Measurements from ENCODE around the gene SNAP25.
A peak's percentile ranks its signal among the peaks of the same experiment; 100 is the strongest.

SNAP25 gene

GRCh38 chr20:10218536-10219451 lies at the start of gene SNAP25:
SNAP25 (plus strand) TSS chr20:10218830; CDS start chr20:10275492, 56,662 bp downstream.
- peak within 1 kb of the TSS; percentile 71 for H3K27ac ChIP-seq (ENCODE audit: low read depth, low read length)
- peak within 1 kb of the TSS; percentile 40 for H3K4me3 ChIP-seq (ENCODE audit: low read length)
- H3K4me1 ChIP-seq (ENCODE audit: control insufficient read depth, insufficient read depth, low read length) = no peaks in the 10 kb centered on the region
- H3K36me3 ChIP-seq (ENCODE audit: control insufficient read depth, insufficient read depth, low read length) = no peaks in the 10 kb centered on the region
- H3K9ac ChIP-seq (ENCODE audit: low read length) = no peak within 1 kb of the TSS
- peaks cover 9% of the 10 kb centered on the region for H3K27me3 ChIP-seq (ENCODE audit: control insufficient read depth, insufficient read depth, low read length)

- Histone ChIP-seq H3K27me3 (ENCODE audit: control insufficient read depth, insufficient read depth, low read length) (no peaks in the 10 kb centered on the region), H3K36me3 (ENCODE audit: control insufficient read depth, insufficient read depth, low read length) (no peaks in the 10 kb centered on the region), H3K27ac (ENCODE audit: low read depth, low read length) (no peak overlapping the region), H3K9ac (ENCODE audit: low read length) (no peak overlapping the region), H3K4me1 (ENCODE audit: control insufficient read depth, insufficient read depth, low read length) (no peaks in the 10 kb centered on the region), H3K4me3 (ENCODE audit: low read length) (no peak overlapping the region)
Observed at GRCh38 chr20:10169752-10170151, 48.9 kb upstream of the SNAP25 start.

GRCh38 chr20:10170261-10170660 lies 48.4 kb upstream of the SNAP25 start:
- Histone ChIP-seq H3K27ac (ENCODE audit: low read depth, low read length) (no peak overlapping the region), H3K27me3 (ENCODE audit: control insufficient read depth, insufficient read depth, low read length) (no peaks in the 10 kb centered on the region), H3K4me1 (ENCODE audit: control insufficient read depth, insufficient read depth, low read length) (no peaks in the 10 kb centered on the region), H3K36me3 (ENCODE audit: control insufficient read depth, insufficient read depth, low read length) (no peaks in the 10 kb centered on the region), H3K4me3 (ENCODE audit: low read length) (no peak overlapping the region), H3K9ac (ENCODE audit: low read length) (no peak overlapping the region)

GRCh38 chr20:10171864-10172751 lies 46.5 kb upstream of the SNAP25 start:
- Histone ChIP-seq H3K27ac (ENCODE audit: low read depth, low read length) (no peak overlapping the region), H3K36me3 (ENCODE audit: control insufficient read depth, insufficient read depth, low read length) (no peaks in the 10 kb centered on the region), H3K9ac (ENCODE audit: low read length) (no peak overlapping the region), H3K4me3 (ENCODE audit: low read length) (peak overlapping the region; percentile 52), H3K27me3 (ENCODE audit: control insufficient read depth, insufficient read depth, low read length) (no peaks in the 10 kb centered on the region), H3K4me1 (ENCODE audit: control insufficient read depth, insufficient read depth, low read length) (no peaks in the 10 kb centered on the region)

GRCh38 chr20:10172998-10173655 lies 45.5 kb upstream of the SNAP25 start:
- H3K27ac ChIP-seq (ENCODE audit: low read depth, low read length) = no peak overlapping the region
- no peak overlapping the region for H3K9ac ChIP-seq (ENCODE audit: low read length)
- H3K27me3 ChIP-seq (ENCODE audit: control insufficient read depth, insufficient read depth, low read length) = no peaks in the 10 kb centered on the region
- H3K4me3 ChIP-seq (ENCODE audit: low read length) = no peak overlapping the region
- H3K36me3 ChIP-seq (ENCODE audit: control insufficient read depth, insufficient read depth, low read length) = no peaks in the 10 kb centered on the region
- H3K4me1 ChIP-seq (ENCODE audit: control insufficient read depth, insufficient read depth, low read length) = no peaks in the 10 kb centered on the region

GRCh38 chr20:10174400-10174799 lies 44.2 kb upstream of the SNAP25 start:
- Histone ChIP-seq H3K27ac (ENCODE audit: low read depth, low read length) (no peak overlapping the region), H3K9ac (ENCODE audit: low read length) (no peak overlapping the region), H3K36me3 (ENCODE audit: control insufficient read depth, insufficient read depth, low read length) (no peaks in the 10 kb centered on the region), H3K4me3 (ENCODE audit: low read length) (no peak overlapping the region), H3K27me3 (ENCODE audit: control insufficient read depth, insufficient read depth, low read length) (no peaks in the 10 kb centered on the region), H3K4me1 (ENCODE audit: control insufficient read depth, insufficient read depth, low read length) (no peaks in the 10 kb centered on the region)

- Histone ChIP-seq H3K27ac (ENCODE audit: low read depth, low read length) (no peak overlapping the region), H3K36me3 (ENCODE audit: control insufficient read depth, insufficient read depth, low read length) (no peaks in the 10 kb centered on the region), H3K4me3 (ENCODE audit: low read length) (no peak overlapping the region), H3K4me1 (ENCODE audit: control insufficient read depth, insufficient read depth, low read length) (peaks cover 2% of the 10 kb centered on the region), H3K9ac (ENCODE audit: low read length) (no peak overlapping the region), H3K27me3 (ENCODE audit: control insufficient read depth, insufficient read depth, low read length) (no peaks in the 10 kb centered on the region)
Observed at GRCh38 chr20:10177326-10177725, 41.3 kb upstream of the SNAP25 start.

GRCh38 chr20:10178091-10178490 lies 40.5 kb upstream of the SNAP25 start:
- H3K36me3 ChIP-seq (ENCODE audit: control insufficient read depth, insufficient read depth, low read length) = no peaks in the 10 kb centered on the region
- no peak overlapping the region for H3K27ac ChIP-seq (ENCODE audit: low read depth, low read length)
- no peak overlapping the region for H3K4me3 ChIP-seq (ENCODE audit: low read length)
- H3K9ac ChIP-seq (ENCODE audit: low read length) = no peak overlapping the region
- H3K27me3 ChIP-seq (ENCODE audit: control insufficient read depth, insufficient read depth, low read length) = no peaks in the 10 kb centered on the region
- peaks cover 2% of the 10 kb centered on the region for H3K4me1 ChIP-seq (ENCODE audit: control insufficient read depth, insufficient read depth, low read length)

GRCh38 chr20:10178727-10179313 lies 39.8 kb upstream of the SNAP25 start:
- Histone ChIP-seq H3K9ac (ENCODE audit: low read length) (no peak overlapping the region), H3K27me3 (ENCODE audit: control insufficient read depth, insufficient read depth, low read length) (no peaks in the 10 kb centered on the region), H3K4me1 (ENCODE audit: control insufficient read depth, insufficient read depth, low read length) (peaks cover 2% of the 10 kb centered on the region), H3K36me3 (ENCODE audit: control insufficient read depth, insufficient read depth, low read length) (no peaks in the 10 kb centered on the region), H3K27ac (ENCODE audit: low read depth, low read length) (no peak overlapping the region), H3K4me3 (ENCODE audit: low read length) (no peak overlapping the region)

- H3K4me1 ChIP-seq (ENCODE audit: control insufficient read depth, insufficient read depth, low read length) = peaks cover 2% of the 10 kb centered on the region
- H3K27ac ChIP-seq (ENCODE audit: low read depth, low read length) = no peak overlapping the region
Observed at GRCh38 chr20:10179574-10180298, 38.9 kb upstream of the SNAP25 start.

GRCh38 chr20:10180651-10181235 lies 37.9 kb upstream of the SNAP25 start:
- H3K27me3 ChIP-seq (ENCODE audit: control insufficient read depth, insufficient read depth, low read length) = no peaks in the 10 kb centered on the region
- H3K4me3 ChIP-seq (ENCODE audit: low read length) = no peak overlapping the region
- no peak overlapping the region for H3K27ac ChIP-seq (ENCODE audit: low read depth, low read length)
- no peak overlapping the region for H3K9ac ChIP-seq (ENCODE audit: low read length)
- peaks cover 2% of the 10 kb centered on the region for H3K4me1 ChIP-seq (ENCODE audit: control insufficient read depth, insufficient read depth, low read length)
- H3K36me3 ChIP-seq (ENCODE audit: control insufficient read depth, insufficient read depth, low read length) = no peaks in the 10 kb centered on the region

More at GRCh38 chr20:10179574-10180298, 38.9 kb upstream of the SNAP25 start:
- Histone ChIP-seq H3K27me3 (ENCODE audit: control insufficient read depth, insufficient read depth, low read length) (no peaks in the 10 kb centered on the region), H3K36me3 (ENCODE audit: control insufficient read depth, insufficient read depth, low read length) (no peaks in the 10 kb centered on the region), H3K4me3 (ENCODE audit: low read length) (no peak overlapping the region), H3K9ac (ENCODE audit: low read length) (no peak overlapping the region)
